ENCODE results near the gene PTPN21. TPM values are rescaled to one million over a fixed set of nuclear protein-coding genes. Genes with fewer than 3 reads are reported as not detected.

PTPN21 gene
- total RNA-seq, 1 donor from 2014 or later, result 21.9 TPM

DNA sequence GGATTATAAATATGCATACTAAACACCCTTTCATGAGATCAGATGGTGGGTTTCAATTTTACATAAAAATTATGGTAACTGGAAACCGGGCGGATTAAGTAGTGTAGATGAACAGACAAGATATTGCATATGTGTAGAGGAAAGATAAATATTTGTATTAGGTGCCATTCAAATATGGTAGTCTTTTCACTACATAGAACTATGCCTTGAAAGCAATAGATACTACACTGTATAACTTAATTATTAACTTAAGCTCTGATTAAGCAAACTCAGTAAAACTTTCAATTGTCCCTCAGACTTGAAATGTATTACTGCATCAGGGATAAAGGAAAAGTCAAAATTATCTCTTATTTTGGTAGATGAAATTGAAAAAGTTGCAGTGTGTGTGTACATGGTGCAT, 1.9 kb downstream of the PTPN21 start:
- no peak for DNase-seq (ENCODE audit: low read depth, low spot score)
- no peak for TF ChIP-seq CTCF (conservative IDR thresholded peaks at IDR 0.05)
- Mint-ChIP-seq H3K27ac (ENCODE audit: unreplicated experiment) (no peak overlapping the region), H3K4me1 (peaks cover 28% of the 10 kb centered on the region), H3K4me3 (peak overlapping the region; percentile 93), H3K27me3 (ENCODE audit: low read depth) (peaks cover 15% of the 10 kb centered on the region), H3K9me3 (no peaks in the 10 kb centered on the region), H3K36me3 (ENCODE audit: low read depth) (peaks cover 3% of the 10 kb centered on the region)

GRCh38 chr14:88551980-88552431, 2.8 kb downstream of the PTPN21 start:
- peaks cover 15% of the 10 kb centered on the region for H3K27me3 Mint-ChIP-seq (ENCODE audit: low read depth)
- no peaks in the 10 kb centered on the region for H3K9me3 Mint-ChIP-seq
- DNase-seq (ENCODE audit: low read depth, low spot score), result no peak
- no peak for TF ChIP-seq CTCF (conservative IDR thresholded peaks at IDR 0.05)
- H3K27ac Mint-ChIP-seq (ENCODE audit: unreplicated experiment), result peak overlapping the region; percentile 53
- H3K4me3 Mint-ChIP-seq, result peak overlapping the region; percentile 93
- peaks cover 3% of the 10 kb centered on the region for H3K36me3 Mint-ChIP-seq (ENCODE audit: low read depth)
- peaks cover 28% of the 10 kb centered on the region for H3K4me1 Mint-ChIP-seq

DNA sequence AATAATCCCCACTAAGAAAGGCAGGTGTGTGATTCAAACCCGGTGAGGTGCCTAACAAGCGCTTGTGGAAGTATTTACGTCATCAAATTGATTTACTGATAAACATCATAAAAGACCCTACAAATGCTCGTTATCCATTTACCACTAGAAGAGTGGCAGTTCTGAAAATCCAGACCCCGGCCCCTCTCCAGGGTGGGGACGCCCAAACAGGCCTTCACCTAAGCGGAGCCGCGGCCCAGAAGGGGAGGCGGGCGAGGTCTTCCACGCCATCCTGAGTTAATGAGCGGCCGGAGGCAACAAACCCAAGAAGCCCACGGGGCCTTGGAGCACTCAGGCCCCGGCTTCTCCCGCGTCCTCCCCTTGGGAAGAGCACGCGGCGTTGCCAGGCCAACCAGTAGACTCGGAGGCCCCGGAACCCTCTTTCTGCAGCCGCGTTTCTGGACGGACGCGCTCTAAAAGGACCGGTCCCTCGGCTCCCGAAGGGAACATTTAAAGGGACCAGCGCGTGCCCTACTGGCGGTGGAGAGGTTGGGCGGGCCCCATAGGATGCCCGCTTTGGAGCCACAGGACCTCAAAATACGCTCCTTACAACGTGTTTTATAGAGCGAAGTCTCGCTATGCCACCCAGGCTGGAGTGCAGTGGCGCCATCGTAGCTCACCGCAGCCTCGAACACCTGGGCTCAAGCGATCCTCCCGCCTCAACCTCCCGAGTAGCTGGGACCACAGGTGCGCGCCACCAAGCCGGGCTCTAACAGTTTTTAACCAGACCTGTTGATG, 3.5 kb downstream of the PTPN21 start:
- DNase-seq (ENCODE audit: low read depth, low spot score), result peak; percentile 65
- TF ChIP-seq CTCF (conservative IDR thresholded peaks at IDR 0.05), result peak; percentile 53
- peak overlapping the region; percentile 93 for H3K4me3 Mint-ChIP-seq
- H3K27ac Mint-ChIP-seq (ENCODE audit: unreplicated experiment), result no peak overlapping the region
- H3K27me3 Mint-ChIP-seq (ENCODE audit: low read depth), result peaks cover 13% of the 10 kb centered on the region
- peaks cover 3% of the 10 kb centered on the region for H3K36me3 Mint-ChIP-seq (ENCODE audit: low read depth)
- H3K9me3 Mint-ChIP-seq, result no peaks in the 10 kb centered on the region
- peaks cover 27% of the 10 kb centered on the region for H3K4me1 Mint-ChIP-seq

- no peak for DNase-seq (ENCODE audit: low read depth, low spot score)
- peaks cover 20% of the 10 kb centered on the region for H3K4me1 Mint-ChIP-seq
- no peak overlapping the region for H3K27ac Mint-ChIP-seq (ENCODE audit: unreplicated experiment)
- no peak overlapping the region for H3K4me3 Mint-ChIP-seq
- peaks cover 3% of the 10 kb centered on the region for H3K36me3 Mint-ChIP-seq (ENCODE audit: low read depth)
- TF ChIP-seq CTCF (conservative IDR thresholded peaks at IDR 0.05), result no peak
- peaks cover 8% of the 10 kb centered on the region for H3K27me3 Mint-ChIP-seq (ENCODE audit: low read depth)
- no peaks in the 10 kb centered on the region for H3K9me3 Mint-ChIP-seq
Observed at GRCh38 chr14:88550078-88550477, 4.7 kb downstream of the PTPN21 start.

DNA sequence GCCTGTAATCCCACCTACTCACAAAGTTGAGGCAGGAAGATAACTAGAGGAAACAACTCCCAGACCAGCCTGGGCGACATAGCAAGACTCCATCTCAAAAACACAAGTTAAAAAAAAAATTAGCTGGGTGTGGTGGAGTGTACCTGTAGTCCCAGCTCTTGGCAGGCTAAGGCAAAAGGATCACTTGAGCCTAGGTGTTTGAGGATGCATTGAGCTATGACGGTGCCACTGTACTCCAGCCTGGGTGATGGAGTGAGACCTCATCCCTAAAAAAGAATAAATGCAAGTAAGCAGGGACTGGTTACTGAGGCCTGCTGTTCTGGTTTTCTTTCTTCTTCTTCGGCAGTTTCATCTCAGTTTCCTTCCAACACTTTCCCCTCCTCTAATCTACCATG, 7.4 kb downstream of the PTPN21 start:
- Mint-ChIP-seq H3K27ac (ENCODE audit: unreplicated experiment) (no peak overlapping the region), H3K9me3 (no peaks in the 10 kb centered on the region), H3K4me3 (no peak overlapping the region), H3K4me1 (peaks cover 5% of the 10 kb centered on the region), H3K27me3 (ENCODE audit: low read depth) (peaks cover 2% of the 10 kb centered on the region), H3K36me3 (ENCODE audit: low read depth) (peaks cover 3% of the 10 kb centered on the region)
- DNase-seq (ENCODE audit: low read depth, low spot score), result no peak
- no peak for TF ChIP-seq CTCF (conservative IDR thresholded peaks at IDR 0.05)

All from neural crest cell (in vitro differentiated cells).